ENCODE measurements around the gene KRT14. TPM values are rescaled to one million over a fixed set of nuclear protein-coding genes. Genes with fewer than 3 reads are reported as not detected.
"Not testable (repeated sequence)": the region's sequence is repeated elsewhere in the genome, so short reads cannot be mapped to it uniquely, and the experiment has no call there.

The KRT14 gene
- total RNA-seq, 2 donors from 2014 or later: not detected

DNA sequence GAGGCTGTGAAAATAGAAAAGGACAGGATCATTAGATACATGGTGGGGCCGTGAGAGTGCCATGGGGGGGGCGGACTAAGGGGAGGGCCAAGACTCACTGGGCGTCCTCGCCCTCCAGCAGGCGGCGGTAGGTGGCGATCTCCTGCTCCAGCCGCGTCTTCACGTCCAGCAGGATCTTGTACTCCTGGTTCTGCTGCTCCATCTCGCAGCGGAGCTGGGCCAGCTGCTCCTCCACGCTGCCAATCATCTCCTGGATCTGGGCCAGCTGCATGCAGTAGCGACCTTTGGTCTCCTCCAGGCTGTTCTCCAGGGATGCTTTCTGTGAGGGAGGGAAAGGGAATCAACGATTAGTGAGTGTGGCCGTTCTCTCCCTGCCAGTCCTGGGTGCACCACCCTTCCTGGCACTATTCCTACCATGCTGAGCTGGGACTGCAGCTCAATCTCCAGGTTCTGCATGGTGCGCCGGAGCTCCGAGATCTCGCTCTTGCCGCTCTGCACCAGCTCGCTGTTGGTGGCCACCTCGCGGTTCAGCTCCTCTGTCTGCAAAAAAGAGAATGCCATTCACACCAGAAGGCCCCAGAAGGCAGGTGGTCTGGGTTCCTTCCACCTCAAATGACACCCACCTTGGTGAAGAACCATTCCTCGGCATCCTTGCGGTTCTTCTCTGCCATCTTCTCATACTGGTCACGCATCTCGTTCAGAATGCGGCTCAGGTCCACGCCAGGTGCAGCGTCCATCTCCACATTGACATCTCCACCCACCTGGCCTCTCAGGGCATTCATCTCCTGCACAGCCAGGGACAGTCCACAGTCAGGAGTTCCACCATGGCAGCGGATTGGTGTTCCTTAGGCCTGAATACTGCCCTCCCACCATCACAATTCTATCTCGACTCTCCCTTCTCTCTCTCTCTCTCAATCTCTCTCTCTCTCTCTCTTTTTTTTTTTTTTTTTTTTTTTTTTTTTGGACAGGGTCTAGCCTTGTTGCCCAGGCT is 3.3 kb downstream of the KRT14 start:
- Histone ChIP-seq H3K36me3 (no peaks in the 10 kb centered on the region), H3K27ac (no peak overlapping the region), H3K27me3 (peaks cover 3% of the 10 kb centered on the region), H3K4me3 (no peak overlapping the region), H3K9ac (ENCODE audit: low read depth in 2 of 2, low read length in 2 of 2) (no peak overlapping the region), H3K4me1 (no peaks in the 10 kb centered on the region), H3K9me3 (no peaks in the 10 kb centered on the region)
- TF ChIP-seq, protein P1, sequence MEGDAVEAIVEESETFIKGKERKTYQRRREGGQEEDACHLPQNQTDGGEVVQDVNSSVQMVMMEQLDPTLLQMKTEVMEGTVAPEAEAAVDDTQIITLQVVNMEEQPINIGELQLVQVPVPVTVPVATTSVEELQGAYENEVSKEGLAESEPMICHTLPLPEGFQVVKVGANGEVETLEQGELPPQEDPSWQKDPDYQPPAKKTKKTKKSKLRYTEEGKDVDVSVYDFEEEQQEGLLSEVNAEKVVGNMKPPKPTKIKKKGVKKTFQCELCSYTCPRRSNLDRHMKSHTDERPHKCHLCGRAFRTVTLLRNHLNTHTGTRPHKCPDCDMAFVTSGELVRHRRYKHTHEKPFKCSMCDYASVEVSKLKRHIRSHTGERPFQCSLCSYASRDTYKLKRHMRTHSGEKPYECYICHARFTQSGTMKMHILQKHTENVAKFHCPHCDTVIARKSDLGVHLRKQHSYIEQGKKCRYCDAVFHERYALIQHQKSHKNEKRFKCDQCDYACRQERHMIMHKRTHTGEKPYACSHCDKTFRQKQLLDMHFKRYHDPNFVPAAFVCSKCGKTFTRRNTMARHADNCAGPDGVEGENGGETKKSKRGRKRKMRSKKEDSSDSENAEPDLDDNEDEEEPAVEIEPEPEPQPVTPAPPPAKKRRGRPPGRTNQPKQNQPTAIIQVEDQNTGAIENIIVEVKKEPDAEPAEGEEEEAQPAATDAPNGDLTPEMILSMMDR (IDR thresholded peaks at IDR 0.05): no peak
- intact Hi-C loops (cut with DNase I): loop anchor here (10.0 kb wide), 1 partner anchor 61 kb away; no protein-coding TSS in a partner anchor
- DNase-seq: peak; percentile 89

DNA sequence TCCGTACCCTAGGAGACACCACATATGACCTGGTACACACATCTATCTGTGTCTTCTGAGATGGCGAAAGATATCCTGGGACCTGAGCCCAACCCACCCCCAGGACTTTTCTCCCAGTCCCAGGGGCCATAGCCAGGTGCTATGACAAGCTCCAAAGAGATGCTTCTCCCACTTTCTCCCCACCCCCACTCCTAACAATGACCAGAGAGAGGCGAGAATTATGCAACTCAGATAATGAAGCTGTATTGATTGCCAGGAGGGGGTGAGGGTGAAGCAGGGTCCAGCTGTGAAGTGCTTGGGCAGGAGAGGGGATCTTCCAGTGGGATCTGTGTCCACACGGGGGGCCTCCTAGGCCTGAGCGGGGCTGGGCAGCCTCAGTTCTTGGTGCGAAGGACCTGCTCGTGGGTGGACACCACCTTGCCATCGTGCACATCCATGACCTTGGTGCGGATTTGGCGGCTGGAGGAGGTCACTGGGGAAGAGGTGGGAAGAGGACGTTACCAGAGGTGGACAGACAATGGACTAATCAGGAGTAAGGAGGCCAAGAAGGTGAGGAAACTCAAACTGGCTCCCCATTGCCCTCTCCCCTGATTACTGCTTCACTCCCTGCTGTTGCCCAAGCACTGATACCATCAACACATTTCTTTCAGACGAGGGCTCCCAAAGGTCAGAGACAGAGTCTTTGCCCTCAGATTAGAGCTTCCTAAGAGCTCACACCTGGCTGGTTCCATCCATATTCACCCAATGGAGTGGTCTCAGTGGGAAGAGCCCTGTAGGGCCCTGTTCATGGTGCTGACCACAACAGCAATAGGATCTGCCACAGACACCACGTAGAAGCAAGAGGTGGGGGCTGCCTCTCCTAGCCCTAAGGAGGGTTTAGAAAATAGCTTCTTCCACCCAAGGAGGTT is 4.4 kb downstream of the KRT14 start:
- not testable (repeated sequence) for H3K36me3 ChIP-seq; H3K4me3 ChIP-seq; H3K4me1 ChIP-seq; H3K9ac ChIP-seq (ENCODE audit: low read depth in 2 of 2, low read length in 2 of 2); H3K27ac ChIP-seq; H3K9me3 ChIP-seq; DNase-seq; H3K27me3 ChIP-seq
- intact Hi-C loops (cut with DNase I): loop anchor here (10.0 kb wide), 1 partner anchor 62 kb away; no protein-coding TSS in a partner anchor

DNA sequence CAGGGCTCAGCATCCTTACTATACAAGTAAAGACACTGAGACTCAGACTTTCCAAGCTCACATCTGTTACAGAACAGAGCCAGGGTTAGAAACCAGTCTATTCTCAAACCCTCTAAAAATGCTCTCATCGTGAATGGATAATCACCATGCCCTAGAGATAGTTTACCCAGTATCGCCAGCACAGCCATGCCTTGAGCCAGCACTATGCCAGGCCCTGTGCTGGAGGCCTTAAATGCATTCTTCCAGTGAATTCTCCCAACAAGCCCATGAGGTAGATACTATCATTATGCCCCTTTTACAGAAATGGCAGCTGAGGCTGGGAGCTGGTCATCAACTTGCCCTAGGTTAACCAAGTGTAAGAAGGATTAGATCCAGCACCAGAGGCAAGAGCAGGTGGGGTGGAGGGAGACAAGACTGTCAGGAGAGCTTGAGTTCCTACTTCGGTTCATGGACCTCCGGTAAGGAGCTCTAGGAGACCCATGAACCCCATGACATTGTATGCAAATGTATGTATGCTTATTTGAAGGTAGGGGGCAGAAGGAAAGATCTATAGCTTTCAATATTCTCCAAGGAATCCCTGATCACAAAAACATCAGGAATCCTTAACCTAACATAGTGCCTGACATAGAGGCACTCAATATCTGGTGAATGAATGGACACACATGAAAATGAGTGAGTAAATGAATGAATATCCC is 5.2 kb downstream of the KRT14 start:
- H3K4me3 ChIP-seq: no peak overlapping the region
- H3K36me3 ChIP-seq: no peaks in the 10 kb centered on the region
- no peaks in the 10 kb centered on the region for H3K9me3 ChIP-seq
- intact Hi-C loops (cut with DNase I): loop anchor here (10.0 kb wide), 1 partner anchor 63 kb away; no protein-coding TSS in a partner anchor
- H3K27ac ChIP-seq: no peak overlapping the region
- peaks cover 3% of the 10 kb centered on the region for H3K27me3 ChIP-seq
- TF ChIP-seq, protein P1 (IDR thresholded peaks at IDR 0.05): no peak
- no peaks in the 10 kb centered on the region for H3K4me1 ChIP-seq
- no peak overlapping the region for H3K9ac ChIP-seq (ENCODE audit: low read depth in 2 of 2, low read length in 2 of 2)
- DNase-seq: no peak

DNA sequence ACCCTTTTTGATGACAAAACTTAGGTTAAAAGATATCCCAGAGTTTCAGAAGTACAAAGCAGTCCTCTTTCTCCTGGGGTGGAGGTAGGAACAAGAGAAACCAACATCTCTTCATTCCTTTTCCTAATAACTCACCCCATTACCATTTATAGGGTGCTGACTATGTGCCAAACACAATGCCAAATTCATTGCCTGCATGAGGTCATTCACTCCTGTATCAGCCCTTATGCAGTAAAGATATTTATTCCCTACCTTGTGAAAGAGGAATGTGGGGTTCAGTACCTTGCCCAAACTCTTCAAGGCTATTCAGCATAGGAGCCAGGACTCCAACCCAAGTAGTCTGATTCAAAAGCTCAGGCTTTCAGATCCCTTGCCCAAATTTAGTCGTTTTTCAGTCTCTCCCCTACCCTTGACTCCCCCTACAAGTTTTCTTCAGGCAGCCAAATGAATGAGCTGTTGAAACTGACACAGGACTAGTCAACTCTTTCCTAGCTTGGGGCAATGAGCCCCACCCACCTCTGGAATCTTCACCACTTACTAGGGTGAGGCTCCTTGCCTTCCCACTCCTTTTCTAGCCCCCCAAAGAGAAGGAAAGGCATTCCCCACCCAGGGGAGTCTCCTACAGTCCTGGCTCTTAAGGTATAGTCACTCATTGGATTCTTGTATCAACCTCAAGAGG is 5.9 kb downstream of the KRT14 start:
- intact Hi-C loops (cut with DNase I): loop anchor here (10.0 kb wide), 1 partner anchor 64 kb away; no protein-coding TSS in a partner anchor
- DNase-seq: no peak
- Histone ChIP-seq H3K4me3 (no peak overlapping the region), H3K9me3 (no peaks in the 10 kb centered on the region), H3K27ac (no peak overlapping the region), H3K27me3 (peaks cover 3% of the 10 kb centered on the region), H3K4me1 (no peaks in the 10 kb centered on the region), H3K36me3 (no peaks in the 10 kb centered on the region), H3K9ac (ENCODE audit: low read depth in 2 of 2, low read length in 2 of 2) (no peak overlapping the region)
- TF ChIP-seq, protein P1 (IDR thresholded peaks at IDR 0.05): no peak

DNA sequence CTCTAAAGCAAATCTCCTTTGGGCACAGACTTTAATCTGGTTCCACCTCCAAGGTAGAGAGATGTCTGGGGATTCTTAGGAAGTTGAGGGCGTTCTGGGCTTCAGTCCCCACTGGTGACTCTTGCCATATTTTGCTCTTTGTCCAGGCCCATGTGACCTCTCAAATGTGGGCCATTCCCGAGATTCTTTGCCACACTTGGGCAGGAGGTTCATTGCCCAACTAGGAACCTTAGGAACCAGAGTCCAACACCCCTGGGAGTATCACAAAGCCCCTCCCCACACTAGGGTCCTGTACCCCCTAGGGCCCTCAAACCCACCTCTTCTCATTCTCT is 6.5 kb downstream of the KRT14 start:
- TF ChIP-seq, protein P1 (IDR thresholded peaks at IDR 0.05): no peak
- Histone ChIP-seq H3K27ac (no peak overlapping the region), H3K4me1 (no peaks in the 10 kb centered on the region), H3K9ac (ENCODE audit: low read depth in 2 of 2, low read length in 2 of 2) (no peak overlapping the region), H3K9me3 (no peaks in the 10 kb centered on the region), H3K36me3 (no peaks in the 10 kb centered on the region), H3K27me3 (peaks cover 3% of the 10 kb centered on the region), H3K4me3 (no peak overlapping the region)
- DNase-seq: no peak
- intact Hi-C loops (cut with DNase I): loop anchor here (10.0 kb wide), 1 partner anchor 65 kb away; no protein-coding TSS in a partner anchor

All from colonic mucosa (tissue), 4 donors.